A549 (cell line): ENCODE results near the gene C8B. TPM values are rescaled to one million over a fixed set of nuclear protein-coding genes. Genes with fewer than 3 reads are reported as not detected.

Source experiments
- ATAC-seq, 2 experiments: fragments of 200-7000 bp in 1 of 2; fragments of >200 bp in 1 of 2; cut with Nextera tagmentation in 1 of 2; cut with Tn5 transposase in 1 of 2; 3 replicates each; pipeline versions ENCODE4 v1.8.0 to v1.9.1; 2018 to 2020; ENCODE audit warnings: mild to moderate bottlenecking in 1 of 2, moderate library complexity in 1 of 2
- CTCF ChIA-PET: fragments of 300-600 bp; sonication (Branson Sonifier 250); formaldehyde crosslinking; extraction: SDS; loops from one replicate; lab custom pipeline; 2021; ENCODE audit warnings: antibody characterized with exemption, inconsistent platforms; lab: Yijun Ruan, JAX
- POLR2A ChIA-PET: fragments of 350-600 bp; formaldehyde crosslinking; extraction: SDS; loops from one replicate; lab custom pipeline; 2021; ENCODE audit warnings: antibody characterized with exemption, inconsistent platforms; lab: Yijun Ruan, JAX
- DNase-seq, 2 experiments: peaks; one replicate each; pipeline versions ENCODE4 v3.0.0 to v3.0.0-alpha.2; 2011 to 2016; ENCODE audit warnings: low read depth in 1 of 2, low spot score in 1 of 2
- FAIRE-seq: peaks from 2 replicates; lab custom pipeline; 2011; peaks lifted over from hg19 to GRCh38; lab: Jason Lieb, UNC
- H3K27ac ChIP-seq, 2 experiments: fragments of >200 bp; sonication (Bioruptor Twin); formaldehyde crosslinking; 3 replicates each; pipeline ENCODE4 v1.5.1; 2016 to 2017
- H3K4me1 ChIP-seq: fragments of >200 bp; sonication (Bioruptor Twin); formaldehyde crosslinking; 3 replicates; pipeline ENCODE4 v1.6.1; 2016
- H3K4me2 ChIP-seq: fragments of >200 bp; sonication (Bioruptor Twin); formaldehyde crosslinking; 3 replicates; pipeline ENCODE4 v1.6.1; 2016
- H3K4me3 ChIP-seq: fragments of >200 bp; sonication (Bioruptor Twin); formaldehyde crosslinking; 3 replicates; pipeline ENCODE4 v1.5.1; 2016
- H3K9me3 ChIP-seq: fragments of >200 bp; sonication (Bioruptor Twin); formaldehyde crosslinking; 3 replicates; pipeline ENCODE4 v1.6.1; 2016
- EHF ChIP-seq: fragments of 250-450 bp; sonication (Bioruptor Pico); IDR thresholded peaks from 2 replicates; pipeline ENCODE4 v1.5.0; 2020; ENCODE audit warnings: mild to moderate bottlenecking
- EHMT2 ChIP-seq: fragments of 200-600 bp; sonication (generic); IDR thresholded peaks from 2 replicates; pipeline ENCODE4 v1.6.1; 2016; ENCODE audit warnings: antibody characterized with exemption, low read depth, mild to moderate bottlenecking, moderate library complexity
- EP300 ChIP-seq, 2 experiments: fragments of >200 bp; sonication (Bioruptor Twin); formaldehyde crosslinking; IDR thresholded peaks; 2 replicates in 1 of 2; 3 replicates in 1 of 2; pipeline ENCODE4 v1.6.1; 2016 to 2017
- ESRRA ChIP-seq: fragments of 150-350 bp; IDR thresholded peaks from 2 replicates; pipeline ENCODE4 v1.6.1; 2014; ENCODE audit warnings: mild to moderate bottlenecking, low read length, borderline replicate concordance
- FOXS1 ChIP-seq: fragments of 250-450 bp; sonication (Bioruptor Pico); IDR thresholded peaks from 2 replicates; pipeline ENCODE4 v1.5.0; 2020; ENCODE audit warnings: mild to moderate bottlenecking, moderate library complexity
- GATA3 ChIP-seq: IDR thresholded peaks from 2 replicates; pipeline ENCODE4 v1.6.1; 2012; ENCODE audit warnings: borderline replicate concordance
- JUN ChIP-seq, 2 experiments: fragments of >200 bp; sonication (Bioruptor Twin); formaldehyde crosslinking; IDR thresholded peaks; 2 replicates in 1 of 2; 3 replicates in 1 of 2; pipeline ENCODE4 v1.6.1; 2016 to 2017
- JUNB ChIP-seq: fragments of >200 bp; sonication (Bioruptor Twin); formaldehyde crosslinking; IDR thresholded peaks from 2 replicates; pipeline ENCODE4 v1.6.1; 2016
- KDM5A ChIP-seq: fragments of 200-600 bp; sonication (generic); IDR thresholded peaks from 2 replicates; pipeline ENCODE4 v1.6.1; 2016; ENCODE audit warnings: antibody characterized with exemption, mild to moderate bottlenecking
- MYC ChIP-seq: IDR thresholded peaks from 2 replicates; pipeline ENCODE4 v1.6.1; 2012; ENCODE audit warnings: mild to moderate bottlenecking, inconsistent platforms, low read length, improper control_type of control experiment, borderline replicate concordance
- NFE2L2 ChIP-seq: fragments of 150-350 bp; conservative IDR thresholded peaks from 2 replicates; pipeline ENCODE4 v1.6.1; 2014; ENCODE audit warnings: low read length
- NPAS2 ChIP-seq: fragments of 250-450 bp; sonication (Bioruptor Pico); IDR thresholded peaks from 2 replicates; pipeline ENCODE4 v1.8.0; 2022; ENCODE audit warnings: mild to moderate bottlenecking, moderate library complexity, borderline replicate concordance
- POLR2AphosphoS2 ChIP-seq: conservative IDR thresholded peaks from 2 replicates; pipeline ENCODE4 v1.6.1; 2012; ENCODE audit warnings: low read length, improper control_type of control experiment, inconsistent platforms
- RAD21 ChIP-seq, 2 experiments: fragments of >200 bp in 1 of 2; sonication (Bioruptor Twin) in 1 of 2; formaldehyde crosslinking in 1 of 2; IDR thresholded peaks in 1 of 2; conservative IDR thresholded peaks in 1 of 2; 2 replicates in 1 of 2; 3 replicates in 1 of 2; pipeline ENCODE4 v1.6.1; 2012 to 2018; ENCODE audit warnings: inconsistent platforms in 1 of 2
- TFCP2L1 ChIP-seq: fragments of 250-450 bp; sonication (Bioruptor Pico); IDR thresholded peaks from 2 replicates; pipeline ENCODE4 v1.5.0; 2021; ENCODE audit warnings: mild to moderate bottlenecking
- TP53 ChIP-seq: fragments of 250-450 bp; sonication (Bioruptor Pico); IDR thresholded peaks from 2 replicates; pipeline ENCODE4 v1.5.0; 2021; ENCODE audit warnings: mild to moderate bottlenecking, moderate library complexity
- ZNF302 ChIP-seq: fragments of 250-450 bp; sonication (Bioruptor Pico); IDR thresholded peaks from 2 replicates; pipeline ENCODE4 v1.9.0; 2021; ENCODE audit warnings: inconsistent platforms, mild to moderate bottlenecking, moderate library complexity
- ZSCAN20 ChIP-seq: fragments of 250-450 bp; sonication (Bioruptor Pico); IDR thresholded peaks from 2 replicates; pipeline ENCODE4 v1.8.0; 2022; ENCODE audit warnings: mild to moderate bottlenecking, moderate library complexity
- WGBS: methylation state at CpG from one replicate; pipeline ENCODE4 v1.1.6; 2017; ENCODE audit errors: missing lambda C conversion rate; 5-methylcytosine and 5-hydroxymethylcytosine counted together
- polyA plus RNA-seq, 4 experiments: library from polyadenylated mRNA; depleted of rRNA in 3 of 4; stranded (reverse); fragments of >200 nt; fragmentation: RNase III in 1 of 4; extraction: RNeasy Plus Mini Kit Qiagen cat#74134 plus additional on column Dnase treatment in 1 of 4; gene quantifications; 2 replicates in 3 of 4; 3 replicates in 1 of 4; pipeline ENCODE4 v1.2.3, GENCODE V29; 2011 to 2017
- TF ChIP-seq, protein P1 (sequence below): fragments of 200-600 bp; sonication (generic); IDR thresholded peaks from 2 replicates; pipeline ENCODE4 v1.6.1; 2016; ENCODE audit warnings: antibody characterized with exemption, mild to moderate bottlenecking, moderate library complexity
- TF ChIP-seq, protein P2 (sequence below): fragments of >200 bp; sonication (Bioruptor Twin); formaldehyde crosslinking; IDR thresholded peaks from 3 replicates; pipeline ENCODE4 v1.5.1; 2016
- TF ChIP-seq, protein P3 (sequence below): IDR thresholded peaks from 2 replicates; pipeline ENCODE4 v1.6.1; 2012; ENCODE audit warnings: low read depth, borderline replicate concordance
- TF ChIP-seq, protein P4 (sequence below): fragments of 250-450 bp; sonication (Bioruptor Pico); IDR thresholded peaks from 2 replicates; pipeline ENCODE4 v1.5.0; 2020; ENCODE audit warnings: low read depth, mild to moderate bottlenecking, moderate library complexity

C8B gene
- polyA plus RNA-seq, 2 of the 4 experiments (the other 2 are of a cell fraction), result not detected

DNA sequence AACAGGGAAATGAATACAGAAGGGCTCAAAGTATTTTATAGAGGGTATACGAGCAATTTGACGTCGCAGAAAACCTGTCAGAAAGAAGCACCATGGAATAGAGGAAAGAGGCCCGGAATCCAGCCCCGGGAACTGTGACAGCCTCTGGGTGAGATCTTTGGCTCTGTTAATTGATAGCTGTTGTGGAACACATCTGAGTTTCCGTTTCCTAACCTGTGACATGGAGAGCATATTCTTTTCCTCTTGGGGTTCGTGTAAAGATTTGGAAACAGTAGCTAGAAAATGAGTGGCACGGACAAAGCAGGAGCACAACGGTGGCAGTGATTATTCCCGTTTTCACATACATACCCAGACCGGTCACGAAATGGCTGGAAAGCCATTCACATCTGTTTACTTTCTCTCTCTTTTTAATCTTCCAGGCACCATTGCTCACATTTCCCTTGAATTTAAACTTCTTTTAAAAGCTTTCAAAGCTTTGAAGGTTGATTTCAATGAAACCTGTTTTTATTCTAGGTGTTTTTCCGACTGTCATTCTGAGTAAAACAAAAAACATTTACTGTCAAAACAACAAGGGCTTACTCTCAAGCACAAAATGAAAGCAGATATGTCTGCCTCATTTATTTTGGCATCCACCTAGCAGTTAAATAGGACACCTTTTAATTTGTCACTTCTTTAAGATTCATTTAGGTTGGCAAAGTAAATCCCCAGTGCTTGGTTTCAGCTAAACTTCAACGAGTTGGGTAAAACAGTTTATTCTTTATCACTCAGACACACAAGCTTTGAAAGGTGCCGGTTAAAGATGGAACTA, 26.7 kb upstream of the C8B start:
- ATAC-seq (no peak), FAIRE-seq (no peak), DNase-seq (no peak)
- Histone ChIP-seq H3K4me2 (no peak overlapping the region), H3K4me1 (no peaks in the 10 kb centered on the region), H3K27ac (no peak overlapping the region), H3K9me3 (no peaks in the 10 kb centered on the region), H3K4me3 (no peak overlapping the region)
- WGBS, result 41% methylated on average over 15 of the region's 15 CpGs
- ChIA-PET POLR2A (no interaction called here), CTCF (no interaction called here)
- TF ChIP-seq, protein P1, sequence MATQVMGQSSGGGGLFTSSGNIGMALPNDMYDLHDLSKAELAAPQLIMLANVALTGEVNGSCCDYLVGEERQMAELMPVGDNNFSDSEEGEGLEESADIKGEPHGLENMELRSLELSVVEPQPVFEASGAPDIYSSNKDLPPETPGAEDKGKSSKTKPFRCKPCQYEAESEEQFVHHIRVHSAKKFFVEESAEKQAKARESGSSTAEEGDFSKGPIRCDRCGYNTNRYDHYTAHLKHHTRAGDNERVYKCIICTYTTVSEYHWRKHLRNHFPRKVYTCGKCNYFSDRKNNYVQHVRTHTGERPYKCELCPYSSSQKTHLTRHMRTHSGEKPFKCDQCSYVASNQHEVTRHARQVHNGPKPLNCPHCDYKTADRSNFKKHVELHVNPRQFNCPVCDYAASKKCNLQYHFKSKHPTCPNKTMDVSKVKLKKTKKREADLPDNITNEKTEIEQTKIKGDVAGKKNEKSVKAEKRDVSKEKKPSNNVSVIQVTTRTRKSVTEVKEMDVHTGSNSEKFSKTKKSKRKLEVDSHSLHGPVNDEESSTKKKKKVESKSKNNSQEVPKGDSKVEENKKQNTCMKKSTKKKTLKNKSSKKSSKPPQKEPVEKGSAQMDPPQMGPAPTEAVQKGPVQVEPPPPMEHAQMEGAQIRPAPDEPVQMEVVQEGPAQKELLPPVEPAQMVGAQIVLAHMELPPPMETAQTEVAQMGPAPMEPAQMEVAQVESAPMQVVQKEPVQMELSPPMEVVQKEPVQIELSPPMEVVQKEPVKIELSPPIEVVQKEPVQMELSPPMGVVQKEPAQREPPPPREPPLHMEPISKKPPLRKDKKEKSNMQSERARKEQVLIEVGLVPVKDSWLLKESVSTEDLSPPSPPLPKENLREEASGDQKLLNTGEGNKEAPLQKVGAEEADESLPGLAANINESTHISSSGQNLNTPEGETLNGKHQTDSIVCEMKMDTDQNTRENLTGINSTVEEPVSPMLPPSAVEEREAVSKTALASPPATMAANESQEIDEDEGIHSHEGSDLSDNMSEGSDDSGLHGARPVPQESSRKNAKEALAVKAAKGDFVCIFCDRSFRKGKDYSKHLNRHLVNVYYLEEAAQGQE, result no peak
- TF ChIP-seq POLR2AphosphoS2 (no peak), RAD21 (conservative IDR thresholded peaks at IDR 0.05 in 1 of 2, IDR thresholded peaks at IDR 0.05 in 1 of 2) (no peak), MYC (no peak), EHF (CRISPR knock-in tag) (no peak), ESRRA (no peak), GATA3 (no peak), KDM5A (no peak), ZSCAN20 (CRISPR knock-in tag) (no peak), JUN (IDR thresholded peaks at IDR 0.05) (no peak), TP53 (CRISPR knock-in tag) (no peak), NFE2L2 (no peak), EP300 (IDR thresholded peaks at IDR 0.05) (no peak), ZNF302 (CRISPR knock-in tag) (no peak), EHMT2 (no peak), NPAS2 (CRISPR knock-in tag) (no peak), FOXS1 (CRISPR knock-in tag) (no peak)
- TF ChIP-seq, protein P2, sequence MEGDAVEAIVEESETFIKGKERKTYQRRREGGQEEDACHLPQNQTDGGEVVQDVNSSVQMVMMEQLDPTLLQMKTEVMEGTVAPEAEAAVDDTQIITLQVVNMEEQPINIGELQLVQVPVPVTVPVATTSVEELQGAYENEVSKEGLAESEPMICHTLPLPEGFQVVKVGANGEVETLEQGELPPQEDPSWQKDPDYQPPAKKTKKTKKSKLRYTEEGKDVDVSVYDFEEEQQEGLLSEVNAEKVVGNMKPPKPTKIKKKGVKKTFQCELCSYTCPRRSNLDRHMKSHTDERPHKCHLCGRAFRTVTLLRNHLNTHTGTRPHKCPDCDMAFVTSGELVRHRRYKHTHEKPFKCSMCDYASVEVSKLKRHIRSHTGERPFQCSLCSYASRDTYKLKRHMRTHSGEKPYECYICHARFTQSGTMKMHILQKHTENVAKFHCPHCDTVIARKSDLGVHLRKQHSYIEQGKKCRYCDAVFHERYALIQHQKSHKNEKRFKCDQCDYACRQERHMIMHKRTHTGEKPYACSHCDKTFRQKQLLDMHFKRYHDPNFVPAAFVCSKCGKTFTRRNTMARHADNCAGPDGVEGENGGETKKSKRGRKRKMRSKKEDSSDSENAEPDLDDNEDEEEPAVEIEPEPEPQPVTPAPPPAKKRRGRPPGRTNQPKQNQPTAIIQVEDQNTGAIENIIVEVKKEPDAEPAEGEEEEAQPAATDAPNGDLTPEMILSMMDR, result no peak
- TF ChIP-seq, protein P3, sequence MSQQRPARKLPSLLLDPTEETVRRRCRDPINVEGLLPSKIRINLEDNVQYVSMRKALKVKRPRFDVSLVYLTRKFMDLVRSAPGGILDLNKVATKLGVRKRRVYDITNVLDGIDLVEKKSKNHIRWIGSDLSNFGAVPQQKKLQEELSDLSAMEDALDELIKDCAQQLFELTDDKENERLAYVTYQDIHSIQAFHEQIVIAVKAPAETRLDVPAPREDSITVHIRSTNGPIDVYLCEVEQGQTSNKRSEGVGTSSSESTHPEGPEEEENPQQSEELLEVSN, result no peak

DNA sequence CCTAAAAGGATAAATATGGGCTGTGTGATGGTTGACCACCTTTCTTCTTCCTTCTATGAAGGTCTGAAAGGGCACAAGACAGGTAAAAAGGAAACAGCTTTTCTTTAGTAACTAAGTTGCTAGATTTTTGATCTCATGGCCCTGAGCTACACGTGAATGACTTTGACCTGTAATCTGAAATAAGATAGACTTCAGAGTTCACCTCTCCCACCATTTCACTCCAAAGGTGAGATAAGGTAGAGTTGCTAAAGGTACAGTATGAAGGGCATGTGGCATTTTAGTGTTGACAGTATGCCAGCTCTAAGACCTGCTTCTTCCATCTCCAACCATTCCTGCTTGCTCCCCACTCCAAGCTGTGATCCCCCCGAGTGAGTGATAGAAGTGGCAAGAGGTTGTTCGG, 25.8 kb upstream of the C8B start:
- 26% methylated on average over 3 of the region's 3 CpGs for WGBS
- Histone ChIP-seq H3K27ac (no peak overlapping the region), H3K4me3 (no peak overlapping the region), H3K4me1 (no peaks in the 10 kb centered on the region), H3K9me3 (no peaks in the 10 kb centered on the region), H3K4me2 (no peak overlapping the region)
- ChIA-PET POLR2A (no interaction called here), CTCF (no interaction called here)
- ATAC-seq (no peak), FAIRE-seq (no peak), DNase-seq (no peak)
- no peak for TF ChIP-seq TFCP2L1 (CRISPR knock-in tag)
- TF ChIP-seq KDM5A, result no peak
- TF ChIP-seq, protein P4, sequence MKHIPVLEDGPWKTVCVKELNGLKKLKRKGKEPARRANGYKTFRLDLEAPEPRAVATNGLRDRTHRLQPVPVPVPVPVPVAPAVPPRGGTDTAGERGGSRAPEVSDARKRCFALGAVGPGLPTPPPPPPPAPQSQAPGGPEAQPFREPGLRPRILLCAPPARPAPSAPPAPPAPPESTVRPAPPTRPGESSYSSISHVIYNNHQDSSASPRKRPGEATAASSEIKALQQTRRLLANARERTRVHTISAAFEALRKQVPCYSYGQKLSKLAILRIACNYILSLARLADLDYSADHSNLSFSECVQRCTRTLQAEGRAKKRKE, result no peak
- no peak for TF ChIP-seq ZSCAN20 (CRISPR knock-in tag)
- no peak for TF ChIP-seq POLR2AphosphoS2
- no peak for TF ChIP-seq JUNB
